SK-N-MC (cell line): ENCODE data around the gene BTBD10.

Experiments used
- EZH2 ChIP-seq: fragments of 200-600 bp; sonication (generic); IDR thresholded peaks from one replicate; pipeline ENCODE4 v1.6.1; 2017; ENCODE audit warnings: antibody characterized with exemption
- FOXP2 ChIP-seq: optimal IDR thresholded peaks from 2 replicates; pipeline ENCODE3; 2011; ENCODE audit warnings: mild to moderate bottlenecking, moderate library complexity; ENCODE audit not compliant: insufficient read depth; ENCODE audit errors: extremely low read length, control extremely low read depth
- POLR2AphosphoS5 ChIP-seq: IDR thresholded peaks from 2 replicates; pipeline ENCODE4 v1.6.1; 2012; ENCODE audit warnings: mild to moderate bottlenecking, low read depth, low read length, borderline replicate concordance

DNA sequence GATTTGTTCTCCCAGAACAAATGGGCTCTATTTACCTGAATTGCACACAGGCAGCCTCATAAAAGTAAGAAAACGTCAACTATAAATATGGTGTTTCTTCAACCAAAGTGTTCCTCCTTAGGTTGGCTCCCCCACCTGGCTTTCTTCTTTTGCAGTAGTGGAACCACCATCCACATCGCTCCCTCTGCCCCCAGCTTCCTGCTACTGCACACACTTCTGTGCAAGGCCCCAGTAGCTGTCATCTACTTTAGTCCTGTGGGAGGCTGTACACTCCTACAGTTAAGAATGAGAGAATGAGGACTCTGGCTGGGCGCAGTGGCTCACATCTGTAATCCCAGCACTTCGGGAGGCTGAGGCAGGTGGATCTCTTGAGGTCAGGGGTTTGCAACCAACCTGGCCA is 95.9 kb downstream of the BTBD10 start:
- no peak for TF ChIP-seq POLR2AphosphoS5
- no peak for TF ChIP-seq EZH2
- no peak for TF ChIP-seq FOXP2
